GM12864 (cell line): Measurements from ENCODE around the gene UFSP1.

ENCODE experiments used
- DNase-seq: peaks from one replicate; pipeline ENCODE4 v3.0.0-alpha.2; 2011; ENCODE audit warnings: low read depth
- H3K4me3 ChIP-seq: 2 replicates; pipeline ENCODE4 v1.5.1; 2011; ENCODE audit warnings: mild to moderate bottlenecking, low read depth, low read length, control low read depth
- TF ChIP-seq, protein P1 (sequence below): IDR thresholded peaks from 2 replicates; pipeline ENCODE4 v1.5.1; 2011; ENCODE audit warnings: low read depth, mild to moderate bottlenecking, moderate library complexity, low read length, control low read depth, inconsistent platforms; ENCODE audit errors: missing control alignments

UFSP1 gene

DNA sequence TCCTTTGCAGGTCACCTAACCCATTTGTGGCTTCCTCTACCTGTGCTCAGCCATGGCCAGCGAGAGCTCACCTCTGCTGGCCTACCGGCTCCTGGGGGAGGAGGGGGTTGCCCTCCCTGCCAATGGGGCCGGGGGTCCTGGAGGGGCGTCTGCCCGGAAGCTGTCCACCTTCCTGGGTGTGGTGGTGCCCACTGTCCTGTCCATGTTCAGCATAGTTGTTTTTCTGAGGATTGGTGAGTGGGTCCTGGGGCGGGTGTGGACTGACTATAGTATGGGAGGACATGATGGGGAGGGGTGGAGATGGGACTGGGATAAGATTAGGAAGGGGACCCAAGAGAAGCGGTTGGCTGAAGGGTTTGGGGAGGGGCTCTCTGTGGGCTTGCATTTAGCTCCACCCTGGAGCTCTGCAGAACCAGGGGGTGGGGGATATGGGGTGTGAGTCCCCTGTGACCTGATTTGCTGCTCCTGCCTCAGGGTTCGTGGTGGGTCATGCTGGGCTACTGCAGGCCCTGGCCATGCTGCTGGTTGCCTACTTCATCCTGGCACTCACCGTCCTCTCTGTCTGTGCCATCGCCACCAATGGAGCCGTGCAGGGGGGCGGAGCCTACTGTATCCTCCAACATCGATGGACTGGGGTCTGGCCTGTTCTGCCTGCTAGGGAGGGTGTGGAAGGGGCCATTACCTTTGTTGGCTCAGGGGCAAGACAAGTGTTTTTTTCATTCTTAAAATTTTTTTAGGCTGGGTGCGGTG, 35.2 kb downstream of the UFSP1 start:
- no peak for DNase-seq
- no peak overlapping the region for H3K4me3 ChIP-seq
- TF ChIP-seq, protein P1, sequence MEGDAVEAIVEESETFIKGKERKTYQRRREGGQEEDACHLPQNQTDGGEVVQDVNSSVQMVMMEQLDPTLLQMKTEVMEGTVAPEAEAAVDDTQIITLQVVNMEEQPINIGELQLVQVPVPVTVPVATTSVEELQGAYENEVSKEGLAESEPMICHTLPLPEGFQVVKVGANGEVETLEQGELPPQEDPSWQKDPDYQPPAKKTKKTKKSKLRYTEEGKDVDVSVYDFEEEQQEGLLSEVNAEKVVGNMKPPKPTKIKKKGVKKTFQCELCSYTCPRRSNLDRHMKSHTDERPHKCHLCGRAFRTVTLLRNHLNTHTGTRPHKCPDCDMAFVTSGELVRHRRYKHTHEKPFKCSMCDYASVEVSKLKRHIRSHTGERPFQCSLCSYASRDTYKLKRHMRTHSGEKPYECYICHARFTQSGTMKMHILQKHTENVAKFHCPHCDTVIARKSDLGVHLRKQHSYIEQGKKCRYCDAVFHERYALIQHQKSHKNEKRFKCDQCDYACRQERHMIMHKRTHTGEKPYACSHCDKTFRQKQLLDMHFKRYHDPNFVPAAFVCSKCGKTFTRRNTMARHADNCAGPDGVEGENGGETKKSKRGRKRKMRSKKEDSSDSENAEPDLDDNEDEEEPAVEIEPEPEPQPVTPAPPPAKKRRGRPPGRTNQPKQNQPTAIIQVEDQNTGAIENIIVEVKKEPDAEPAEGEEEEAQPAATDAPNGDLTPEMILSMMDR, result no peak

DNA sequence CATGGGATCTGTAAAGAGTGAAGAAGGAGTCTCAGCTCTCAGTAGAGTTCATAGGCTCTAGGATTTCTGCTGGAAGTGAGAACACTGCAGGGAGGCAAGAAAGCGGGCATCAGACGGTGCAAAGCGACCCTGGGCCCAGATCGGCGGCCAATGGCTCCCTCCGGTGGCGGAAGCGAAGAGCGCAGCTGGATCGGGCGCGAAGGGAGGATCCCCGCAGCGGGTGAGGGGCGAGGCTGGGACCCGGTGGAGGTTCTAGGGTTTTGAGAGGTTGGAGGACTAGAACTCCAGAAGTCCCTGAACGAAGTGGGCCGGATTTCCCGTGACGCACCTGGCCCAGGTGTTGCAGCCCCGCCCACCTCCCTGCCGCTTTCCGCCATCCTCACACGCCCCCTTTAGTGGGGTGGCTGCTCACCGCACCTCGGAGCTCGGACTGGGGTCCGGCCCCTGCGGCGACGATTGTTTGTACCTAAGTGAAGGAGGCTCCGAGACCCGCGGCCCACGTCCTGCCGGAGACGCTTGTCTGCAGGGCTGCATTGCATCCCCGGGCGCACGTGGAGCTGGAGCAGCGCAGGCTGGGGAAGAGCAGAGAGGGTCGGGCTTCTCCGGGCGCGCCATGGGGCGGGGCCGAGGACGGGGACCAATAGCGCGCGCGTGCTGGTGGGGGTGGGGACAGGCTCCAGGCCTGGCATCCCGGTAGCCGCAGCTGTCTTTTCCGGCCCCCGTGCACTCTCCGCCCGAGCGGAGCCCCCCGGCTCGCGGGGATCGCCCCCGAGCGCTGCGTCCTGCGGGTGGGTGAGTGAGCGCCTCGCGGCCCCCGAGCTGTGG, 37.3 kb downstream of the UFSP1 start, which contains the start of gene SLC12A9:
TSS of gene SLC12A9 (plus strand) at position 666 of the 825 bp plus-strand sequence. CDS start 1,485 bp downstream, outside the sequence.
- peak; percentile 51 for DNase-seq
- peak within 1 kb of the TSS; percentile 75 for H3K4me3 ChIP-seq
- TF ChIP-seq, protein P1, result peak; percentile 92

DNA sequence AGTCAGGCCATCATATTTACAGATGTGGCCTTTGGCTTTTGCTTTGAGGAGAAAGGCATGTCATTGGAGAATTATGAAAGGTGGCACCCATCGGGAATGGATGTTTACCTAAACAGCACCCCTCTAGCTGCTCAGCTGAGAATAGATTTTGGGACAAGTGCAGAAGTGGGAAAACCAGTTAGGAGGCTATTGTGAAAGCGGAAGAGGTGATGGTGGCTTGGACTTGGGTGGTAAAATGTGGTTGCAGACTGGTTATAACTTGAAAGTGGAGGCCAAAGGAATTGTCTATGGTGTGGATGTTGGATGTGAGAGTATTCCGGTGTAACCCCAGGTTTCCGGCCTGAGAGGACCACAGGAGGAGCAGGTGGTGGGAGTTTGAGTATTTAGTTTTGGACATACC, 42.2 kb downstream of the UFSP1 start:
- DNase-seq, result no peak
- no peak overlapping the region for H3K4me3 ChIP-seq
- TF ChIP-seq, protein P1, result no peak

DNA sequence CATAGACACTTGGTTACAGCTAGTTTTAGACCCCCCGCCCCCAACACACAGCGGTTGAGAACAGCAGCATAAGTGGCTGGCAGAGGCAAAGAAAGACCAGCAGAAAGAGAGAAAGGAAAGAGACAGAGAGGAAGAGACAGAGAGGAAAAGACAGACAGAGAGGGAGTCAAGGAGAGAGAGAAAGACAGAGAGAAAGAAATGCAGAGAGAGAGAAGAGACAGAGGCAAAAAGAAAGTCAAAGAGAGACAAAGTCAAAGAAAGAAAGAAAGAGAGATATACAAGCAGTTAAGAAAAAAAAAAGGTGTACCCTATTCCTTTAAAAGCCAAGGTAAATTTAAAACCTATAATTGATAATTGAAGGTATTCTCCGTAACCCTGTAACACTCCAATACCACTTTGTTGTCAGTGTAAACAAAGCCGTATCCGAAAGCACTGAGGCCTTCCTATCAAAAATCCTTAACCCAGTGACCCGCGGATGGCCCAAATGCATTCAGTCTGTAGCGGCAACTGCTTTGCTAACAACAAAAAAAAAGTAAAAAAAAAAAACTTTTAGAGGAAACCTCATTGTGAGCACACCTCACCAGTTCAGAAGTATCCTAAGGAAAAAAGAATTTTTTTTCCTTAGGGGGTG, 48.9 kb downstream of the UFSP1 start:
- H3K4me3 ChIP-seq, result no peak overlapping the region
- TF ChIP-seq, protein P1, result no peak
- no peak for DNase-seq

DNA sequence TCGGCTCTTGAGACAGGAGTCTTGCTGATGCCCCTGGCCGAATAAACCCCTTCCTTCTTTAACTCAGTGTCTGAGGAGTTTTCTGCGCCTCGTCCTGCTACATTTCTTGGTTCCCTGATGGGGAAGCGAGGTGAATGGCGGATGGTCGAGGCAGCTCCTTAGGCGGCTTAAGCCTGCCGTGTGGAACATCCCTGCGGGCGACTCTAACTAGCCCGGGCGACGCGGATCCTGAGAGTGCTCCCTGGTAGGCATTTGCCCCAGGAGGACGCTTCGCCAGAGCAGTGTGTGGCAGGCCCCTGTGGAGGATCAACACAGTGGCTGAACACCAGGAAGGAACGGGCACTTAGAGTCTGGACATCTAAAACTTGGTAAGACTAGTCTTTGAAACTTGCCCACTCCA, 50.2 kb downstream of the UFSP1 start:
- DNase-seq, result no peak
- TF ChIP-seq, protein P1, result no peak
- H3K4me3 ChIP-seq, result no peak overlapping the region
